Measurements from ENCODE around the gene MARK2.
A peak's percentile ranks its signal among the peaks of the same experiment; 100 is the strongest.

MARK2 gene

GRCh38 chr11:63929616-63930015, 90.7 kb downstream of the MARK2 start:
- DNase-seq (ENCODE audit: low spot score), result no peak

GRCh38 chr11:63931045-63931444, 92.1 kb downstream of the MARK2 start:
- no peak for DNase-seq (ENCODE audit: low spot score)

- no peak for DNase-seq (ENCODE audit: low spot score)
Observed at GRCh38 chr11:63931876-63932275, 93.0 kb downstream of the MARK2 start.

GRCh38 chr11:63933459-63933858, 94.5 kb downstream of the MARK2 start:
- no peak for DNase-seq (ENCODE audit: low spot score)

GRCh38 chr11:63937713-63938478, 99.0 kb downstream of the MARK2 start:
- no peak for DNase-seq (ENCODE audit: low spot score)

GRCh38 chr11:63938479-63939396, 99.8 kb downstream of the MARK2 start, which contains the start of gene NAA40:
Gene NAA40, plus strand, starts transcription at chr11:63939002. Its CDS starts 95 bp downstream, at chr11:63939097.
- DNase-seq (ENCODE audit: low spot score), result peak; percentile 100

- DNase-seq (ENCODE audit: low spot score), result peak; percentile 17
Observed at GRCh38 chr11:63939397-63939891, 100.5 kb downstream of the MARK2 start.

- no peak for DNase-seq (ENCODE audit: low spot score)
Observed at GRCh38 chr11:63940786-63941185, 101.9 kb downstream of the MARK2 start.

- DNase-seq (ENCODE audit: low spot score), result no peak
Observed at GRCh38 chr11:63941901-63942300, 103.0 kb downstream of the MARK2 start.

- DNase-seq (ENCODE audit: low spot score), result no peak
Observed at GRCh38 chr11:63942803-63943202, 103.9 kb downstream of the MARK2 start.

GRCh38 chr11:63944987-63945386, 106.1 kb downstream of the MARK2 start:
- DNase-seq (ENCODE audit: low spot score), result no peak

- DNase-seq (ENCODE audit: low spot score), result peak; percentile 78
Observed at GRCh38 chr11:63945477-63946163, 106.7 kb downstream of the MARK2 start.

- DNase-seq (ENCODE audit: low spot score), result no peak
Observed at GRCh38 chr11:63951779-63952536, 113.0 kb downstream of the MARK2 start.

- no peak for DNase-seq (ENCODE audit: low spot score)
Observed at GRCh38 chr11:63952570-63952969, 113.7 kb downstream of the MARK2 start.

- DNase-seq (ENCODE audit: low spot score), result no peak
Observed at GRCh38 chr11:63958008-63958407, 119.1 kb downstream of the MARK2 start.

Data from kidney tubule cell (primary cell).